ENCODE data around the gene DNAH17.

Gene DNAH17

GRCh38 chr17:78484271-78485246 lies 92.6 kb downstream of the DNAH17 start:
- no peaks in the 10 kb centered on the region for H3K27me3 ChIP-seq (ENCODE audit: insufficient read depth, low read depth, severe bottlenecking)
- DNase-seq: no peak
- H3K9me3 ChIP-seq (ENCODE audit: severe bottlenecking): no peaks in the 10 kb centered on the region
- H3K27ac ChIP-seq: no peak overlapping the region
- no peaks in the 10 kb centered on the region for H3K36me3 ChIP-seq
- H3K4me3 ChIP-seq (ENCODE audit: low read depth, low read length): no peak overlapping the region
- TF ChIP-seq, protein P1, sequence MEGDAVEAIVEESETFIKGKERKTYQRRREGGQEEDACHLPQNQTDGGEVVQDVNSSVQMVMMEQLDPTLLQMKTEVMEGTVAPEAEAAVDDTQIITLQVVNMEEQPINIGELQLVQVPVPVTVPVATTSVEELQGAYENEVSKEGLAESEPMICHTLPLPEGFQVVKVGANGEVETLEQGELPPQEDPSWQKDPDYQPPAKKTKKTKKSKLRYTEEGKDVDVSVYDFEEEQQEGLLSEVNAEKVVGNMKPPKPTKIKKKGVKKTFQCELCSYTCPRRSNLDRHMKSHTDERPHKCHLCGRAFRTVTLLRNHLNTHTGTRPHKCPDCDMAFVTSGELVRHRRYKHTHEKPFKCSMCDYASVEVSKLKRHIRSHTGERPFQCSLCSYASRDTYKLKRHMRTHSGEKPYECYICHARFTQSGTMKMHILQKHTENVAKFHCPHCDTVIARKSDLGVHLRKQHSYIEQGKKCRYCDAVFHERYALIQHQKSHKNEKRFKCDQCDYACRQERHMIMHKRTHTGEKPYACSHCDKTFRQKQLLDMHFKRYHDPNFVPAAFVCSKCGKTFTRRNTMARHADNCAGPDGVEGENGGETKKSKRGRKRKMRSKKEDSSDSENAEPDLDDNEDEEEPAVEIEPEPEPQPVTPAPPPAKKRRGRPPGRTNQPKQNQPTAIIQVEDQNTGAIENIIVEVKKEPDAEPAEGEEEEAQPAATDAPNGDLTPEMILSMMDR (IDR thresholded peaks at IDR 0.05; ENCODE audit: low read depth, low read length): no peak

GRCh38 chr17:78479369-78479768 lies 97.8 kb downstream of the DNAH17 start:
- H3K36me3 ChIP-seq: no peaks in the 10 kb centered on the region
- DNase-seq: peak; percentile 62
- H3K9me3 ChIP-seq (ENCODE audit: severe bottlenecking): peaks cover 4% of the 10 kb centered on the region
- no peak overlapping the region for H3K27ac ChIP-seq
- TF ChIP-seq, protein P1 (IDR thresholded peaks at IDR 0.05; ENCODE audit: low read depth, low read length): no peak
- no peaks in the 10 kb centered on the region for H3K27me3 ChIP-seq (ENCODE audit: insufficient read depth, low read depth, severe bottlenecking)
- H3K4me3 ChIP-seq (ENCODE audit: low read depth, low read length): no peak overlapping the region

- no peaks in the 10 kb centered on the region for H3K36me3 ChIP-seq
- no peak overlapping the region for H3K4me3 ChIP-seq (ENCODE audit: low read depth, low read length)
- TF ChIP-seq, protein P1 (IDR thresholded peaks at IDR 0.05; ENCODE audit: low read depth, low read length): no peak
- no peaks in the 10 kb centered on the region for H3K27me3 ChIP-seq (ENCODE audit: insufficient read depth, low read depth, severe bottlenecking)
- peaks cover 4% of the 10 kb centered on the region for H3K9me3 ChIP-seq (ENCODE audit: severe bottlenecking)
- no peak overlapping the region for H3K27ac ChIP-seq
- no peak for DNase-seq
Measured at GRCh38 chr17:78478757-78479297, 98.4 kb downstream of the DNAH17 start.

GRCh38 chr17:78477913-78478756 lies 99.1 kb downstream of the DNAH17 start:
- H3K9me3 ChIP-seq (ENCODE audit: severe bottlenecking): peaks cover 4% of the 10 kb centered on the region
- no peak overlapping the region for H3K27ac ChIP-seq
- no peak overlapping the region for H3K4me3 ChIP-seq (ENCODE audit: low read depth, low read length)
- no peaks in the 10 kb centered on the region for H3K27me3 ChIP-seq (ENCODE audit: insufficient read depth, low read depth, severe bottlenecking)
- DNase-seq: no peak
- TF ChIP-seq, protein P1 (IDR thresholded peaks at IDR 0.05; ENCODE audit: low read depth, low read length): no peak
- H3K36me3 ChIP-seq: no peaks in the 10 kb centered on the region

DNA sequence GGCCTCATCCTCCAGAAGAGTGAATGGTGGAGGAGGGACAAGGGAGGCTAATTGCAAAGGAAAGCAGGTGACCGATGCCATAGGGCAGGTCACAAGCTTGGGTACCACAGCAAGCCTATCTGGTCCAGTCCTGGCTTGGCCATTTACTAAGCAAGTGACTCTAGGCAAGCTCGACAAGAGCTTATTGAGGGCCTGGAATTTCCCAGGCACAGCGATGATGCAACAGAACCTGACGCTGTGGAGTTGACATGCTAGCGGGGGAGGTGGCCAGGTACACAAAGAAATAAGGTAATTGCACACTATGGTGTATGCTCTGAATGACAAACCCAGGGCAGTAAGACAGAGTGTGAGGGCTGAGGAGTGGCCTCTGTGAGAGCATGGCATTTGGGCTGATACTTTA lies 100.2 kb downstream of the DNAH17 start:
- DNase-seq: no peak
- TF ChIP-seq, protein P1 (IDR thresholded peaks at IDR 0.05; ENCODE audit: low read depth, low read length): no peak
- Histone ChIP-seq H3K27me3 (ENCODE audit: insufficient read depth, low read depth, severe bottlenecking) (no peaks in the 10 kb centered on the region), H3K9me3 (ENCODE audit: severe bottlenecking) (peaks cover 4% of the 10 kb centered on the region), H3K27ac (no peak overlapping the region), H3K36me3 (no peaks in the 10 kb centered on the region), H3K4me3 (ENCODE audit: low read depth, low read length) (no peak overlapping the region)

Measured in WERI-Rb-1 (cell line).